Astrocyte (in vitro differentiated cells and primary cell): ENCODE results near the gene REXO1.

Experiments
- CTCF ChIP-seq: IDR thresholded peaks from 2 replicates; pipeline ENCODE4 v1.5.1; 2011; ENCODE audit warnings: low read depth, mild to moderate bottlenecking, inconsistent platforms, low read length, moderate library complexity; ENCODE audit not compliant: insufficient read depth
- EZH2 ChIP-seq: IDR thresholded peaks from 2 replicates; pipeline ENCODE4 v1.6.1; 2012; ENCODE audit warnings: mild to moderate bottlenecking, low read length, inconsistent platforms; ENCODE audit not compliant: insufficient read depth

GRCh38 chr19:1860042-1860775 lies 11.9 kb upstream of the REXO1 start:
- TF ChIP-seq CTCF, result no peak
- TF ChIP-seq EZH2, result no peak
